ENCODE results near the gene MZT2B. TPM values are rescaled to one million over a fixed set of nuclear protein-coding genes. Genes with fewer than 3 reads are reported as not detected.
"Not testable (repeated sequence)": the region's sequence is repeated elsewhere in the genome, so short reads cannot be mapped to it uniquely, and the experiment has no call there.

Gene MZT2B
- total RNA-seq, 2 experiments from 2014 or later: 408 to 431 TPM

- H3K4me3 Mint-ChIP-seq; CTCF ChIA-PET; H3K9me3 Mint-ChIP-seq; H3K27ac Mint-ChIP-seq; DNase-seq; H3K4me1 Mint-ChIP-seq (ENCODE audit: low read depth); H3K27me3 Mint-ChIP-seq (ENCODE audit: low read depth): not testable (repeated sequence)
- peaks cover 14% of the 10 kb centered on the region for H3K36me3 Mint-ChIP-seq (ENCODE audit: low read depth)
- intact Hi-C loops (cut with micrococcal nuclease): loop anchor here (10.0 kb wide), 1 partner anchor 179 kb away; no protein-coding TSS in a partner anchor
These were observed 26.0 kb upstream of the MZT2B start for GRCh38 chr2:130155956-130156623.

DNA sequence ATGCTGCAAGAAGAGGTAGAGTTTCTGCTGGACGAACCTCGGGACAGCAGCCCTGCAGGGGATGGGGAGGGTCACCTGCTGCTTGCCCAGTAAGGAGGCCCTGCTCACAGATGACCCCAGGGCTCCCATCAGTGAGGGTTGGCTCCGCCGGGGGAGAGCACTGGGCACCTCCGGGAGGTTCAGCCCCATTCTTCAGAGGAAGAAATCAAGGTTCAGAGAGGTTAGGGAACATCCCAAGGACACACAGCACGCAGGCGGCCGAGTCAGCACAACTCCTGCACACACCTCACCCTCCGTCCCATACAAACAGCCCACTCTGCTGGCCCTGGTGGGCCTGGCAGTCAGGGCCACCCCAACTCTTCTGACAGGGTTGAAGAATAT is 25.4 kb upstream of the MZT2B start:
- H3K4me1 Mint-ChIP-seq (ENCODE audit: low read depth): no peaks in the 10 kb centered on the region
- no peak overlapping the region for H3K27ac Mint-ChIP-seq
- DNase-seq: no peak
- no peaks in the 10 kb centered on the region for H3K9me3 Mint-ChIP-seq
- peaks cover 14% of the 10 kb centered on the region for H3K36me3 Mint-ChIP-seq (ENCODE audit: low read depth)
- CTCF ChIA-PET: no interaction called here
- no peak overlapping the region for H3K4me3 Mint-ChIP-seq
- H3K27me3 Mint-ChIP-seq (ENCODE audit: low read depth): no peaks in the 10 kb centered on the region
- intact Hi-C loops (cut with micrococcal nuclease): loop anchor here (10.0 kb wide), 1 partner anchor 178 kb away; no protein-coding TSS in a partner anchor

DNA sequence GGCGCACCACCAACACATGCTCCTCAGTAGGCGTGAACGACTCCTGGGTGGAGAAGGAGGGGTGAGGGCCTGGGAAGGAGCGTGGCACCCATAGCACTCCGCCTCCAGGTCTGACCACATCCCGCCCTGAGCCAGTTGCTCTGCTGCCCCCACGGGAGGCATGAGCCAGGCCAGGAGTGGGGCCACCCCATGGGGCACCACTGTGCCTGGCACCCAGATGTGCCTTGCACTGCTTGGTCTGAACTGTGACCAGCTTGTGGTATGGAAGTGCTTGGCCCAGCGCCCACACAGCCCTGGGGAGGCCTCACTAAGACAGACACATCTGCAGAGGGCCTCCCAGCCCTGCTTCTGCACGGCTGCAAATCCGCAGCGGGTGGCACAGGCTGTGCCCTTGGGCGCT is 24.7 kb upstream of the MZT2B start:
- peaks cover 14% of the 10 kb centered on the region for H3K36me3 Mint-ChIP-seq (ENCODE audit: low read depth)
- H3K4me3 Mint-ChIP-seq; H3K9me3 Mint-ChIP-seq; CTCF ChIA-PET; H3K4me1 Mint-ChIP-seq (ENCODE audit: low read depth); H3K27ac Mint-ChIP-seq; DNase-seq; H3K27me3 Mint-ChIP-seq (ENCODE audit: low read depth): not testable (repeated sequence)
- intact Hi-C loops (cut with micrococcal nuclease): loop anchor here (10.0 kb wide), 1 partner anchor 177 kb away; no protein-coding TSS in a partner anchor

DNA sequence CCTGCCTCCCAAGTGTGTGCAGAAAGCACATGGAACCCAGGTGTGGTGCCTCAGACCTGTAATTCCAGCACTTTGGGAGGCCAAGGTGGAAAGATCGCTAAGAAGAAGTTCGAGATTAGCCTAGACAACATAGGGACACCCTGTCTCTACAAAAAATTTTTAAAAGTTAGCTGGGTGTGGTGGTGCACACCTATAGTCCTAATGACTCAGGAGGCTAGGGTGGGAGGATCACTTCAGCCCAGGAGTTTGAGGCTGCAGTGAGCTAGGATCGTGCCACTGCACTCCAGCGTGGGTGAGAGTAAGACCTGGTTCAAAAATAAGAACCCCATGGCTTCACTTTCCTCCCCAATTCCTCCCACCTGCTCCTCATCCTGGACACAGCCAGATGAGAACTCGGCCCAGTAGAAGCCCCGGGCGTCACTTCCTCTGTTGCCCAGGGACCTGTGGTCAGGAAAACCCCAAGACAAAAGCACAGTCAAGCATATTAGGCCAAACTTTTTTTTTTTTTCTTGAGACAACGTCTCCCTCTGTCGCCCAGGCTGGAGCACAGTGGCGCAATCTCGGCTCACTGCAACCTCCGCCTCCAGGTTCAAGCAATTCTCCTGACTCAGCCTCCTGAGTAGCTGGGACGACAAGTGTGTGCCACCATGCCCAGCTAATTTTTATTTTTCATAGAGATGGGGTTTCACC is 24.1 kb upstream of the MZT2B start:
- intact Hi-C loops (cut with micrococcal nuclease): loop anchor here (10.0 kb wide), 1 partner anchor 177 kb away; no protein-coding TSS in a partner anchor
- H3K4me1 Mint-ChIP-seq (ENCODE audit: low read depth); H3K27ac Mint-ChIP-seq; DNase-seq; H3K27me3 Mint-ChIP-seq (ENCODE audit: low read depth); H3K4me3 Mint-ChIP-seq; CTCF ChIA-PET; H3K9me3 Mint-ChIP-seq: not testable (repeated sequence)
- peaks cover 12% of the 10 kb centered on the region for H3K36me3 Mint-ChIP-seq (ENCODE audit: low read depth)

DNA sequence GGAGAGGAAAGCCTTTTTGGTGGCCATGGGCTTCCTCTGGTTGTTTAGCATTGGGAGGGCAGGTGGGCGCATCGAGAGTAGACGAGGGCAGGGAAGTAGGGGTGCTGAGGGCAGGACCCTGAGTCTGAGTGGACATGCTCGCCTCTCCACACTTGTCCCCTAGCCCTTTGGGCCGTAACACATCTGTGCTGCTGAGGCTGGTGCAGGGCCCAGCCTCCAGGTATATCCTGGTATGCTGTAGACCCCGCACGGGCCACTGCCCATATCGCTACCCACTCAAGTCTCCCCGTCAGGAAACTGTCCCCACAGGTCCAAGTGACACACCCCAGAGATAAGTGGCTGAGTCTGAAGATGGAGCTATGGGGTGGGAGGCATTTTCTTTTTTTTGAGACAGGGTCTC is 23.4 kb upstream of the MZT2B start:
- Mint-ChIP-seq H3K4me3 (no peak overlapping the region), H3K4me1 (ENCODE audit: low read depth) (no peaks in the 10 kb centered on the region), H3K9me3 (no peaks in the 10 kb centered on the region), H3K27ac (no peak overlapping the region), H3K27me3 (ENCODE audit: low read depth) (no peaks in the 10 kb centered on the region), H3K36me3 (ENCODE audit: low read depth) (peaks cover 11% of the 10 kb centered on the region)
- intact Hi-C loops (cut with micrococcal nuclease): loop anchor here (10.0 kb wide), 1 partner anchor 176 kb away; no protein-coding TSS in a partner anchor
- CTCF ChIA-PET: no interaction called here
- DNase-seq: no peak

DNA sequence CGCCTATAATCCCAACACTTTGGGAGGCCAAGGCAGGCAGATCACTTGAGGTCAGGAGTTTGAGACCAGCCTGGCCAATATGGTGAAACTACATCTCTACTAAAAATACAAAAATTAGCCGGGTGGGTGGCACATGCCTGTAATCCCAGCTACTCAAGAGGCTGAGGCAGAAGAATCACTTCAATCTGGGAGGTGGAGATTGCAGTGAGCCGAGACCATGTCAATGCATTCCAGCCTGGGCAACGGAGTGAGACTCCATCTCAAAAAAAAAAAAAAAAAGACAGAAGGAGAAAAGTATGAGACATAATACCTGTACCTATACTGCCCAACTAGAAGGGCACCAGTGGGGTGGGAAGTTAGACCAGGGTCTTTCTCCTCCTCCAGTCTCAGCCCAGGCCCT is 22.7 kb upstream of the MZT2B start:
- H3K27ac Mint-ChIP-seq; H3K9me3 Mint-ChIP-seq; H3K4me1 Mint-ChIP-seq (ENCODE audit: low read depth); DNase-seq; H3K4me3 Mint-ChIP-seq; H3K27me3 Mint-ChIP-seq (ENCODE audit: low read depth); CTCF ChIA-PET; H3K36me3 Mint-ChIP-seq (ENCODE audit: low read depth): not testable (repeated sequence)
- intact Hi-C loops (cut with micrococcal nuclease): loop anchor here (10.0 kb wide), 1 partner anchor 175 kb away; no protein-coding TSS in a partner anchor

DNA sequence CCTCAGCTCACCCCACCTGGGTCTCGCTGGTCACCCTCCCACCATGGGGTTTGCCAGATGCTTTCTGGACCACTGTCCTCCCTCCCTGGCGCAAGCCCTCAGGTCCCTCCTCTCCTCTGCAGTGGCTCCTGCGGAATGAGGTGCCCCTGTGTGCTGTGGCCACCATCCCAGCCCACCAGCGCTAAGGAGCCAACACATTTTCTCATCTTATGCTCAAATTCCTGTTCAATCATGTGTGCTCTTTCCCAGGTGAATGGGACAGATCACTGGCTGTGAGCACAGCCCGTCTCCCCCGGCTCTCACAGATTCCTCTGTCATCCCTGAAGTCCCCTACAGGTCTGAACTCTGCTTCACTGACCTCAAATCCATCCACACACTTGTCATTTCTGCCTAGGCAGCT is 21.9 kb upstream of the MZT2B start:
- CTCF ChIA-PET: no interaction called here
- Mint-ChIP-seq H3K4me1 (ENCODE audit: low read depth) (no peaks in the 10 kb centered on the region), H3K27ac (no peak overlapping the region), H3K36me3 (ENCODE audit: low read depth) (peaks cover 14% of the 10 kb centered on the region), H3K9me3 (no peaks in the 10 kb centered on the region), H3K27me3 (ENCODE audit: low read depth) (no peaks in the 10 kb centered on the region), H3K4me3 (no peak overlapping the region)
- intact Hi-C loops (cut with micrococcal nuclease): no loop called here
- DNase-seq: no peak

DNA sequence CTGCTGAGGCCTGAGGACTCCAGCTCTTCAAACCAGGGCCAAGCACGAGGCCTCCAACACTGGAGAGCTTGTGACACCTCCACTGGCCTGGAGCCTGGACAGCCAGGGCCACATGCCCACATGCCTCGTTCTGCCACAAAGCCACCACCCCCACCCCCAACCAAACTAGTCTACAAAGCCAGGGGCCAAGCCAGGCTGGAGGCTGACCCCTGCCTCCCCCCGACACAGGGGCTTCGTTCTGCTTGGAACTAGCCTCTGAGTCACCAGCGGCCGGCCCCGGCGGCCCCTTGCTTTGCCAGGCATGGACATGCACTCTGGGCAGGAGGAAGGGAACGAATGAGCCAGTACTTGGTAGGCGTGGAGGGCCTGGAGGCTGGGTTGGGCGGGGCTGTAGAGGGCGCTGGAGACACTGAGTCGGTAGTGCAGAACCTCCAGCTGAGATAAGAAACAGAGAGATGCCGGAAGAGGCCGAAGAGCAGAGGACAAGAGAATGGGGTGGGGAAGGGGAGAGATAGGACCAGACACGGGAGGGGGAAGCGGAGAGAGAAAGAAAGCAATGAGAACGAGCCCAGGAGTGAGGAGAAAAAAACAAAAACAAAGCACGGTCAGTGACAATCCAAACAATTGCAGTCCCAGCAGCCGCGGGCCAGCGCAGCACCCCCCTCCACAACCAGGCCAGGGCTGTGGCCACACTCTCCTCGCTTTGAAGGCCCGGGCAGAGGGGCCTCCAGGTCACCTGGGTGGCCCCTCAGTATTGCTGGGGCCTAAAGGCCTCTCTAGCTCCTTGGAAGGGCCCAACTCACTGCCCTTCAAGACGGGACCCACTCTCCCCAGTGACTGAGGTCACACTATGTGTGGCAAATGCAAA is 21.0 kb upstream of the MZT2B start:
- H3K27me3 Mint-ChIP-seq (ENCODE audit: low read depth); DNase-seq; intact Hi-C loops (cut with micrococcal nuclease); H3K4me1 Mint-ChIP-seq (ENCODE audit: low read depth); H3K27ac Mint-ChIP-seq; H3K4me3 Mint-ChIP-seq; CTCF ChIA-PET; H3K9me3 Mint-ChIP-seq: not testable (repeated sequence)
- H3K36me3 Mint-ChIP-seq (ENCODE audit: low read depth): peaks cover 18% of the 10 kb centered on the region

DNA sequence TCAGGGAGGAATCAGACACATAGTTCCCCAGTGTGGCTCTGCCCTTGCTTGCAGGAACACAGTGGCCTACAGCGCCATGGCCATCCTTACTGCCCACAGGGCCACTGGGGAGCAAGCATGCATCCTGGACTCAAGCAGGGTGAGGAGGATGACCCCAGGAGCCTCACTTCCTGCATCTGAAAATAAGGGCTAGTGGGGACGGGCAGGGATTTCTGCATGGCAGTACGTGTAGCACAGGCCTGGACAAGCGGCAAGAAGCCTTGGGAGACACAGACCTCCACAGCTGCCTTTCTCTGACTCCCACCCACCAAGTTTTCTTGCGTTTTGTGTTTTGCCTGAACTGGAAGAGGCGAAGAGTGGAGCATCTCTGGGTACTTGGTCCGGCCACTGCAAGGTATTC is 19.6 kb upstream of the MZT2B start:
- H3K27ac Mint-ChIP-seq; H3K4me1 Mint-ChIP-seq (ENCODE audit: low read depth); H3K9me3 Mint-ChIP-seq; intact Hi-C loops (cut with micrococcal nuclease); H3K27me3 Mint-ChIP-seq (ENCODE audit: low read depth); DNase-seq; CTCF ChIA-PET; H3K4me3 Mint-ChIP-seq: not testable (repeated sequence)
- H3K36me3 Mint-ChIP-seq (ENCODE audit: low read depth): peaks cover 26% of the 10 kb centered on the region

- peaks cover 30% of the 10 kb centered on the region for H3K36me3 Mint-ChIP-seq (ENCODE audit: low read depth)
- H3K9me3 Mint-ChIP-seq: no peaks in the 10 kb centered on the region
These were observed 19.1 kb upstream of the MZT2B start for GRCh38 chr2:130162968-130163367.

DNA sequence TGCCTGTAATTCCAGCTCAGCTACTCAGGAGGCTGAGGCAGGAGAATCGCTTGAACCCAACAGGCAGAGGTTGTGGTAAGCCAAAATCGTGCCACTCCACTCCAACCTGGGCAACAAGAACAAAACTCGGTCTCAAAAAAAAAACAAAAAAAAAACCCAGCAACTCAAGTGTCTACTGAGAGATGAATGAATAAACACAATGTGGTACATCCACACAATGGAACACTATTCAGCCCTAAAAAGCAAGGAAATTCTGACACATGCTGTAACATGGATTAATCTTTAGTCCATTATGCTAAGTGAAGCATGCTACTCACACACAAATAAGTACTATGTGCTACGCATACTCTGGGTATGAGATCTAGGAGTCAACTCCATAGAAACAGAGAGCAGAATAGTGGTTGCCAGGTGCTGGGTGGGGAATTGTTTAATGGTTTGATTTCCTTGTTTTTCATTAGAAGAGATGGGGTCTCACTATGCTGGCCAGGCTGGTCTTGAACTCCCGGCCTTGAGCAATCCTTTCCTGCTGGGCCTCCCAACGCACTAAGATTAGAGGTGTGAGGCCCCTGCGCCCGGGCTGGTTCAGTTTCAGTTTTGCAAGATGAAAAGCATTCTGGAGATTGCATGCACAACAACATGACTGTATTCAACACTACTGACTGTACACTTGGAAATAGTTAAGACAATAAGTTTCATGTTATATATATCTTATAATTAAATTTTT is 16.6 kb upstream of the MZT2B start:
- intact Hi-C loops (cut with micrococcal nuclease): no loop called here
- H3K9me3 Mint-ChIP-seq: no peaks in the 10 kb centered on the region
- H3K27me3 Mint-ChIP-seq (ENCODE audit: low read depth): no peaks in the 10 kb centered on the region
- CTCF ChIA-PET: no interaction called here
- DNase-seq: no peak
- H3K36me3 Mint-ChIP-seq (ENCODE audit: low read depth): peaks cover 25% of the 10 kb centered on the region
- H3K4me3 Mint-ChIP-seq: no peak overlapping the region
- H3K4me1 Mint-ChIP-seq (ENCODE audit: low read depth): no peaks in the 10 kb centered on the region
- H3K27ac Mint-ChIP-seq: no peak overlapping the region

More at GRCh38 chr2:130162968-130163367, 19.1 kb upstream of the MZT2B start:
- intact Hi-C loops (cut with micrococcal nuclease): no loop called here
- DNase-seq: no peak
- H3K4me1 Mint-ChIP-seq (ENCODE audit: low read depth): no peaks in the 10 kb centered on the region
- CTCF ChIA-PET: no interaction called here
- H3K27ac Mint-ChIP-seq: no peak overlapping the region
- H3K4me3 Mint-ChIP-seq: no peak overlapping the region
- no peaks in the 10 kb centered on the region for H3K27me3 Mint-ChIP-seq (ENCODE audit: low read depth)

DNA sequence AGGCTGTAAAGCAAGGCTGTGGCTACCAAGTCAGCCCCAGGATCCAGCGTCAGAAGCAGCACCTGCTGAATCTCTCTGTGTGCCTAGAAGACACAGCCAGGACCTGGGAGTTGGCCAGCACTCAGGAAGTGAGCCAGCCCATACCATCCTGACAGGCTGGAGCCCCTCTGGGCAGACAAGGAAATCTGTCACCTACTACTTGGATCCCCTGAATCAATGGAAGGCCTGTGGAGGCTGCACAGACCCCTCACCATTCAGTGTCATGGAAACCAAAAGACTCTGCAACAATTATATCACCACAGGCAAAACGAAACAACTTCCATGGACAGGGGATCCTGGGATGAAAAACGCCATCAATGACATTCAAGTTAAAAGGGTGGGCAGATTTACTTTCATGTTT is 15.5 kb upstream of the MZT2B start:
- CTCF ChIA-PET; DNase-seq; H3K9me3 Mint-ChIP-seq; intact Hi-C loops (cut with micrococcal nuclease); H3K27me3 Mint-ChIP-seq (ENCODE audit: low read depth); H3K4me3 Mint-ChIP-seq; H3K4me1 Mint-ChIP-seq (ENCODE audit: low read depth); H3K27ac Mint-ChIP-seq: not testable (repeated sequence)
- peaks cover 28% of the 10 kb centered on the region for H3K36me3 Mint-ChIP-seq (ENCODE audit: low read depth)

All from activated naive CD4-positive, alpha-beta T cell treated with anti-CD3 and anti-CD28 coated beads for 36 hours (primary cell).